IPS-20b (cell line): ENCODE results near the gene SRGAP2C.
"Not testable (repeated sequence)": the region's sequence is repeated elsewhere in the genome, so short reads cannot be mapped to it uniquely, and the experiment has no call there.

Experiments used
- H3K27ac ChIP-seq: one replicate; pipeline ENCODE4 v1.5.1; 2013; ENCODE audit warnings: low read length
- H3K27me3 ChIP-seq: 2 replicates; pipeline ENCODE4 v1.6.1; 2013; ENCODE audit warnings: mild to moderate bottlenecking, low read length, inconsistent platforms; ENCODE audit not compliant: insufficient read depth
- H3K36me3 ChIP-seq: 2 replicates; pipeline ENCODE4 v1.6.1; 2013; ENCODE audit warnings: low read depth, mild to moderate bottlenecking, inconsistent platforms, low read length, moderate library complexity; ENCODE audit not compliant: insufficient read depth
- H3K4me1 ChIP-seq: 2 replicates; pipeline ENCODE4 v1.6.1; 2013; ENCODE audit warnings: mild to moderate bottlenecking, control low read depth, inconsistent platforms, low read length, moderate library complexity; ENCODE audit not compliant: insufficient read depth
- H3K4me3 ChIP-seq: 2 replicates; pipeline ENCODE4 v1.5.1; 2013; ENCODE audit warnings: mild to moderate bottlenecking, low read length, inconsistent platforms
- H3K9ac ChIP-seq: 2 replicates; pipeline ENCODE4 v1.6.1; 2013; ENCODE audit warnings: low read depth, mild to moderate bottlenecking, inconsistent platforms, low read length, moderate library complexity
- H3K9me3 ChIP-seq: 2 replicates; pipeline ENCODE4 v1.6.1; 2013; ENCODE audit warnings: mild to moderate bottlenecking, low read depth, low read length, inconsistent platforms; ENCODE audit not compliant: insufficient read depth

Gene SRGAP2C

GRCh38 chr1:121163850-121164757, 20.7 kb upstream of the SRGAP2C start:
- not testable (repeated sequence) for H3K36me3 ChIP-seq, H3K4me3 ChIP-seq, H3K4me1 ChIP-seq, H3K27ac ChIP-seq, H3K9me3 ChIP-seq, H3K9ac ChIP-seq, H3K27me3 ChIP-seq

- H3K4me1 ChIP-seq, H3K27ac ChIP-seq, H3K9me3 ChIP-seq, H3K9ac ChIP-seq, H3K4me3 ChIP-seq, H3K27me3 ChIP-seq, H3K36me3 ChIP-seq: not testable (repeated sequence)
Observed at GRCh38 chr1:121165296-121165695, 19.5 kb upstream of the SRGAP2C start.

GRCh38 chr1:121167225-121167738, 17.5 kb upstream of the SRGAP2C start:
- H3K9ac ChIP-seq, H3K4me1 ChIP-seq, H3K27me3 ChIP-seq, H3K4me3 ChIP-seq, H3K27ac ChIP-seq, H3K9me3 ChIP-seq, H3K36me3 ChIP-seq: not testable (repeated sequence)

GRCh38 chr1:121168152-121168668, 16.6 kb upstream of the SRGAP2C start:
- not testable (repeated sequence) for H3K27me3 ChIP-seq, H3K27ac ChIP-seq, H3K4me1 ChIP-seq, H3K36me3 ChIP-seq, H3K9ac ChIP-seq, H3K9me3 ChIP-seq, H3K4me3 ChIP-seq

- H3K27me3 ChIP-seq, H3K4me3 ChIP-seq, H3K27ac ChIP-seq, H3K9ac ChIP-seq, H3K4me1 ChIP-seq, H3K36me3 ChIP-seq, H3K9me3 ChIP-seq: not testable (repeated sequence)
Observed at GRCh38 chr1:121176649-121177048, 8.1 kb upstream of the SRGAP2C start.

- H3K27me3 ChIP-seq, H3K9ac ChIP-seq, H3K36me3 ChIP-seq, H3K9me3 ChIP-seq, H3K4me3 ChIP-seq, H3K27ac ChIP-seq, H3K4me1 ChIP-seq: not testable (repeated sequence)
Observed at GRCh38 chr1:121178197-121178596, 6.6 kb upstream of the SRGAP2C start.

- Histone ChIP-seq H3K9ac (peak overlapping the region; percentile 58; the same call in 1 of the 2 replicates), H3K4me3 (peak overlapping the region; percentile 63; the same call in 1 of the 2 replicates)
- not testable (repeated sequence) for H3K4me1 ChIP-seq, H3K9me3 ChIP-seq, H3K27me3 ChIP-seq, H3K36me3 ChIP-seq, H3K27ac ChIP-seq
Observed at GRCh38 chr1:121183867-121184266, 908 bp upstream of the SRGAP2C start.

GRCh38 chr1:121185140-121185708, 449 bp downstream of the SRGAP2C start:
- not testable (repeated sequence) for H3K4me3 ChIP-seq, H3K36me3 ChIP-seq, H3K4me1 ChIP-seq, H3K27me3 ChIP-seq, H3K27ac ChIP-seq, H3K9me3 ChIP-seq, H3K9ac ChIP-seq

- H3K36me3 ChIP-seq, H3K27me3 ChIP-seq, H3K27ac ChIP-seq, H3K9ac ChIP-seq, H3K4me1 ChIP-seq, H3K4me3 ChIP-seq, H3K9me3 ChIP-seq: not testable (repeated sequence)
Observed at GRCh38 chr1:121186191-121186590, 1.4 kb downstream of the SRGAP2C start.

- H3K4me1 ChIP-seq, H3K27ac ChIP-seq, H3K9ac ChIP-seq, H3K27me3 ChIP-seq, H3K4me3 ChIP-seq, H3K36me3 ChIP-seq, H3K9me3 ChIP-seq: not testable (repeated sequence)
Observed at GRCh38 chr1:121187914-121188313, 3.1 kb downstream of the SRGAP2C start.

GRCh38 chr1:121192512-121192911, 7.7 kb downstream of the SRGAP2C start:
- H3K27ac ChIP-seq, H3K4me1 ChIP-seq, H3K27me3 ChIP-seq, H3K36me3 ChIP-seq, H3K9me3 ChIP-seq, H3K9ac ChIP-seq, H3K4me3 ChIP-seq: not testable (repeated sequence)
